ENCODE measurements around the gene CCRL2. TPM values are rescaled to one million over a fixed set of nuclear protein-coding genes. Genes with fewer than 3 reads are reported as not detected.
"Not testable (repeated sequence)": the region's sequence is repeated elsewhere in the genome, so short reads cannot be mapped to it uniquely, and the experiment has no call there.

The CCRL2 gene
- total and polyA plus RNA-seq, 2 donors (not counting 1 experiment from before 2014, with no cell fraction given) = 2.6 to 3.3 TPM

- no peak for TF ChIP-seq CTCF (IDR thresholded peaks at IDR 0.05)
- no peak for TF ChIP-seq EZH2 (IDR thresholded peaks at IDR 0.05; ENCODE audit: borderline replicate concordance, insufficient read depth, low read depth, low read length, poor library complexity, severe bottlenecking)
- no peak overlapping the region for H3K4me2 ChIP-seq (replicated peaks; ENCODE audit: low read depth, low read length, poor library complexity, severe bottlenecking)
- H3K27me3 ChIP-seq (replicated peaks in 1 of 4; ENCODE audit: control extremely low read depth in 1 of 4, control insufficient read depth in 3 of 4, insufficient read depth in 4 of 4, low read length in 3 of 4) = no peaks in the 10 kb centered on the region
- no peaks in the 10 kb centered on the region for H3K9me3 ChIP-seq (ENCODE audit: control extremely low read depth in 1 of 3, control insufficient read depth in 2 of 3, insufficient read depth in 1 of 3, low read length in 2 of 3)
- ChIA-PET CTCF (interaction anchor here (1.0 to 1.2 kb wide), 2 partner anchors 9 to 312 kb away, joined by 3 read pairs; no protein-coding TSS in a partner anchor), POLR2A (interaction anchor here (0.6 kb wide), 1 partner anchor 89 kb away, joined by 6 read pairs; no protein-coding TSS in a partner anchor)
- no peak overlapping the region for H2AFZ ChIP-seq (ENCODE audit: insufficient read depth, low read depth, low read length, poor library complexity, severe bottlenecking)
- intact Hi-C loops (cut with micrococcal nuclease) = no loop called here
- ATAC-seq (ENCODE audit: low read depth) = no peak
- H3K9me3 Mint-ChIP-seq (ENCODE audit: insufficient read depth) = no peaks in the 10 kb centered on the region
- no peaks in the 10 kb centered on the region for H3K79me2 ChIP-seq (ENCODE audit: control insufficient read depth, insufficient read depth, low read length)
- H3K4me1 Mint-ChIP-seq = peaks cover 15% of the 10 kb centered on the region
- no peak overlapping the region for H3K27ac ChIP-seq (ENCODE audit: low read length in 2 of 2)
- H3K27me3 Mint-ChIP-seq = no peaks in the 10 kb centered on the region
- no peaks in the 10 kb centered on the region for H3K36me3 ChIP-seq (replicated peaks in 1 of 2; ENCODE audit: control extremely low read depth in 1 of 2, control insufficient read depth in 1 of 2, extremely low read depth in 1 of 2, insufficient read depth in 2 of 2, low read length in 1 of 2)
- no peaks in the 10 kb centered on the region for H4K20me1 ChIP-seq (ENCODE audit: control insufficient read depth, insufficient read depth, low read length, poor library complexity, severe bottlenecking)
- H3K4me3 Mint-ChIP-seq = no peak overlapping the region
- H3K4me1 ChIP-seq (ENCODE audit: control insufficient read depth in 2 of 2, insufficient read depth in 2 of 2, low read length in 2 of 2) = peaks cover 16 to 19% of the 10 kb centered on the region in 2 donors
- H3K9ac ChIP-seq (ENCODE audit: low read length) = no peak overlapping the region
- WGBS (ENCODE audit: insufficient coverage) = 92% methylated on average over 6 of the region's 6 CpGs
- H3K27ac Mint-ChIP-seq = no peak overlapping the region
- H3K4me3 ChIP-seq (ENCODE audit: control extremely low read depth in 1 of 5, extremely low read depth in 1 of 5, insufficient read depth in 1 of 5, low read depth in 2 of 5, low read length in 4 of 5) = no peak overlapping the region
- no peak for DNase-seq
These were observed 17.8 kb upstream of the CCRL2 start for GRCh38 chr3:46389306-46389705.

GRCh38 chr3:46391526-46391925 lies 15.5 kb upstream of the CCRL2 start:
- H3K4me3 ChIP-seq (ENCODE audit: control extremely low read depth in 1 of 5, extremely low read depth in 1 of 5, insufficient read depth in 1 of 5, low read depth in 2 of 5, low read length in 4 of 5); H2AFZ ChIP-seq (ENCODE audit: insufficient read depth, low read depth, low read length, poor library complexity, severe bottlenecking); DNase-seq; H3K27me3 ChIP-seq (replicated peaks in 1 of 4; ENCODE audit: control extremely low read depth in 1 of 4, control insufficient read depth in 3 of 4, insufficient read depth in 4 of 4, low read length in 3 of 4); H3K36me3 ChIP-seq (replicated peaks in 1 of 2; ENCODE audit: control extremely low read depth in 1 of 2, control insufficient read depth in 1 of 2, extremely low read depth in 1 of 2, insufficient read depth in 2 of 2, low read length in 1 of 2); H3K9me3 ChIP-seq (ENCODE audit: control extremely low read depth in 1 of 3, control insufficient read depth in 2 of 3, insufficient read depth in 1 of 3, low read length in 2 of 3); ATAC-seq (ENCODE audit: low read depth); H3K79me2 ChIP-seq (ENCODE audit: control insufficient read depth, insufficient read depth, low read length); H3K27ac ChIP-seq (ENCODE audit: low read length in 2 of 2); H4K20me1 ChIP-seq (ENCODE audit: control insufficient read depth, insufficient read depth, low read length, poor library complexity, severe bottlenecking); H3K27ac Mint-ChIP-seq; H3K4me2 ChIP-seq (replicated peaks; ENCODE audit: low read depth, low read length, poor library complexity, severe bottlenecking); H3K9ac ChIP-seq (ENCODE audit: low read length); POLR2A ChIA-PET; H3K27me3 Mint-ChIP-seq; H3K9me3 Mint-ChIP-seq (ENCODE audit: insufficient read depth); intact Hi-C loops (cut with micrococcal nuclease); H3K4me1 ChIP-seq (ENCODE audit: control insufficient read depth in 2 of 2, insufficient read depth in 2 of 2, low read length in 2 of 2); H3K4me3 Mint-ChIP-seq: not testable (repeated sequence)
- WGBS (ENCODE audit: insufficient coverage) = 95% methylated on average over 4 of the region's 5 CpGs
- CTCF ChIA-PET = interaction anchor here (1.1 kb wide), 1 partner anchor 13 kb away, joined by 4 read pairs; no protein-coding TSS in a partner anchor
- H3K4me1 Mint-ChIP-seq = peaks cover 18% of the 10 kb centered on the region

Measured in B cell (primary cell).